GM12875 (cell line): ENCODE data around the gene RAB6B.

Source experiments
- H3K4me3 ChIP-seq: one replicate; pipeline ENCODE4 v1.5.1; 2011; ENCODE audit warnings: low read depth, low read length, control low read depth
- CTCF ChIP-seq: IDR thresholded peaks from 2 replicates; pipeline ENCODE4 v1.5.1; 2011; ENCODE audit warnings: low read depth, mild to moderate bottlenecking, control low read depth, inconsistent platforms, low read length, moderate library complexity, borderline replicate concordance; ENCODE audit not compliant: insufficient read depth

Gene RAB6B

GRCh38 chr3:133895208-133896001 is at the start of gene RAB6B:
RAB6B (minus strand) TSS chr3:133895882; CDS start chr3:133895466, 416 bp downstream.
- H3K4me3 ChIP-seq: peak within 1 kb of the TSS; percentile 10
- TF ChIP-seq CTCF: no peak

GRCh38 chr3:133944641-133945380 is 49.1 kb upstream of the RAB6B start:
- TF ChIP-seq CTCF: no peak
- no peak overlapping the region for H3K4me3 ChIP-seq

- no peak for TF ChIP-seq CTCF
- no peak overlapping the region for H3K4me3 ChIP-seq
These were observed 48.5 kb upstream of the RAB6B start for GRCh38 chr3:133944181-133944580.

GRCh38 chr3:133943639-133944141 is 48.0 kb upstream of the RAB6B start:
- no peak overlapping the region for H3K4me3 ChIP-seq
- no peak for TF ChIP-seq CTCF

GRCh38 chr3:133943031-133943535 is 47.4 kb upstream of the RAB6B start:
- no peak for TF ChIP-seq CTCF
- no peak overlapping the region for H3K4me3 ChIP-seq

- TF ChIP-seq CTCF: no peak
- H3K4me3 ChIP-seq: no peak overlapping the region
These were observed 45.7 kb upstream of the RAB6B start for GRCh38 chr3:133941415-133941821.
